Measurements from ENCODE around the gene ZNF385C.

Gene ZNF385C

GRCh38 chr17:41989702-41990419 lies 108.4 kb downstream of the ZNF385C start:
- no peak for DNase-seq (ENCODE audit: low read depth, low spot score)

- no peak for DNase-seq (ENCODE audit: low read depth, low spot score)
Measured at GRCh38 chr17:41988418-41988817, 109.9 kb downstream of the ZNF385C start.

- DNase-seq (ENCODE audit: low read depth, low spot score): no peak
Measured at GRCh38 chr17:41987642-41988041, 110.6 kb downstream of the ZNF385C start.

DNA sequence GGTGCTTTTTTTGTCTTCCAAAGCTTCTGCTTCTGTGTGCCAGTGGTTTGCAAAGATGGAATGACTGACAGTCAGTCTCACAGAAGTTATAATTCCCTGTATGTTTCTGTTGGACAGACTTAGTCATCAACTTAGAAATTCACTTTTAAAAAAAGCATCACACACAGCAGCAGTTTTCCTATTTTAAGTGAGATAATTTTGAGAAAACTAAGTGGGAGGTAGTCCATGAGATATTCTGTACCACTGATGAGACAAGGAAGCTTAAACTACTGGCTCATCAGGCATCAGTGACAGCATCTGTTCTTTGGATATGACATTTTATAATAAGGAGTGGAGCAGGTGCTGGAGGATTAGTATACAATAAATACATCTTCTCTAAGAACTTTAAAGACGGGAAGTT lies 111.6 kb downstream of the ZNF385C start:
- no peak for DNase-seq (ENCODE audit: low read depth, low spot score)

GRCh38 chr17:41985919-41986318 lies 112.4 kb downstream of the ZNF385C start:
- no peak for DNase-seq (ENCODE audit: low read depth, low spot score)

DNA sequence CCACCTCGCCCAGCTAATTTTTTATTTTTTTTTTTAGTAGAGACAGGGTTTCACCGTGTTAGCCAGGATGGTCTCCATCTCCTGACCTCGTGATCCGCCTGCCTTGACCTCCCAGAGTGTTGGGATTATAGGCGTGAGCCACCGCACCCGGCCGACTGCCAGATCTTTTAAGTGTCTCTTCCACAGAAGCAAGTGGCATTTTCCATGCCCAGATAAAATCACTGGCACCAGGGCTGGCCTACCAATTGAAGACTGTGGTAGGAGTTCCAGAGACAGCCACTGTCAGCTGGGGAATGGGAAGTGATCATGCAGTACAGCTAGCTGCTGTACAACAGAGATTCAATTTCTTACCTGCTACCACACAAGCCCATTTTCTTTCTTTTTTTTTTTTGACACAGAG lies 113.8 kb downstream of the ZNF385C start:
- DNase-seq (ENCODE audit: low read depth, low spot score): no peak

GRCh38 chr17:41982026-41982760 lies 116.1 kb downstream of the ZNF385C start:
- no peak for DNase-seq (ENCODE audit: low read depth, low spot score)

- no peak for DNase-seq (ENCODE audit: low read depth, low spot score)
Measured at GRCh38 chr17:41977991-41978390, 120.3 kb downstream of the ZNF385C start.

DNA sequence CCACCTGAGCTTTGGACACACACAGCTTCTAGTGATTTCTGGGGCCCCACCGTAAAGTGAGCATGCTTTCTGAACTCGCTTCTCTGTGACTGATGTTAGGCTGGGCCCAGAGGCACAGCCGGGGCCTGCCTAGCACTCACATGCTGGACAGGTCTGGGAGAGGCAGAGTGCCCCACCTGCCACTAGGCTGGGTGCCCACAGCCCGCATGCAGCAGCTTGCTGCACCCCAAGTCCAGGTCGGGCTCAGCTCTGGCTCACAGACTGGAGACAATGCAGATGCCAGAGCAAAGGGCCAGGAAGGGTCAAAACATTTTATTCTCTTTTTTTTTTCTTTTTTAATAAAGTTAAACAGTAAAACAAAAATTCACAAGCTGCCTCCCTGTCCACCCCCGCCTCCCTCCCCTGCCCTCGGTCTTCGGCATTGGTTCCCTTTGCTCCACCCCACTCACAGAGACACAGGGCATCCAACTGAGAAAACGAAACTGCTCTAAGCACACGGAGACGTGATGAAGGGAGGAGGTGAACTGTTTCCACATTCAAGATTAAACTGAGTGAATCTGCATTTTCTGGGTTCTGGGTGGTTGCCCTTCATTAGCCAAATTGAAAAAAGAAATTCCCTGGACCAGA lies 122.0 kb downstream of the ZNF385C start:
- no peak for DNase-seq (ENCODE audit: low read depth, low spot score)

All from activated naive CD8-positive, alpha-beta T cell treated with anti-CD3 and anti-CD28 coated beads, Interleukin-2, amount 50 U/mL, for 16 hours (primary cell).